ENCODE measurements around the gene MRPL18.
"Not testable (repeated sequence)": the region's sequence is repeated elsewhere in the genome, so short reads cannot be mapped to it uniquely, and the experiment has no call there.

The MRPL18 gene

GRCh38 chr6:159790149-159790955 is at the start of gene MRPL18:
MRPL18 (plus strand) TSS chr6:159790467; CDS start chr6:159790588, 121 bp downstream.
- in situ Hi-C loops (cut with MboI; ENCODE audit: low sequenced_read_pairs): no loop called here

- in situ Hi-C loops (cut with MboI; ENCODE audit: low sequenced_read_pairs): no loop called here
These were observed 48.1 kb upstream of the MRPL18 start for GRCh38 chr6:159742165-159742564.

- in situ Hi-C loops (cut with MboI; ENCODE audit: low sequenced_read_pairs): no loop called here
These were observed 45.2 kb upstream of the MRPL18 start for GRCh38 chr6:159745081-159745480.

GRCh38 chr6:159746759-159747158 is 43.5 kb upstream of the MRPL18 start:
- in situ Hi-C loops (cut with MboI; ENCODE audit: low sequenced_read_pairs): no loop called here

GRCh38 chr6:159748127-159748526 is 42.1 kb upstream of the MRPL18 start:
- in situ Hi-C loops (cut with MboI; ENCODE audit: low sequenced_read_pairs): not testable (repeated sequence)

GRCh38 chr6:159751448-159751847 is 38.8 kb upstream of the MRPL18 start:
- in situ Hi-C loops (cut with MboI; ENCODE audit: low sequenced_read_pairs): no loop called here

- in situ Hi-C loops (cut with MboI; ENCODE audit: low sequenced_read_pairs): no loop called here
These were observed 37.0 kb upstream of the MRPL18 start for GRCh38 chr6:159753081-159753872.

GRCh38 chr6:159754401-159754800 is 35.9 kb upstream of the MRPL18 start:
- in situ Hi-C loops (cut with MboI; ENCODE audit: low sequenced_read_pairs): no loop called here

- in situ Hi-C loops (cut with MboI; ENCODE audit: low sequenced_read_pairs): no loop called here
These were observed 35.0 kb upstream of the MRPL18 start for GRCh38 chr6:159754959-159755914.

- in situ Hi-C loops (cut with MboI; ENCODE audit: low sequenced_read_pairs): no loop called here
These were observed 33.8 kb upstream of the MRPL18 start for GRCh38 chr6:159756508-159756907.

- in situ Hi-C loops (cut with MboI; ENCODE audit: low sequenced_read_pairs): no loop called here
These were observed 32.0 kb upstream of the MRPL18 start for GRCh38 chr6:159758031-159759001.

GRCh38 chr6:159759645-159760044 is 30.6 kb upstream of the MRPL18 start:
- in situ Hi-C loops (cut with MboI; ENCODE audit: low sequenced_read_pairs): no loop called here

GRCh38 chr6:159760602-159761057 is 29.6 kb upstream of the MRPL18 start:
- in situ Hi-C loops (cut with MboI; ENCODE audit: low sequenced_read_pairs): no loop called here

GRCh38 chr6:159761129-159761872 is 29.0 kb upstream of the MRPL18 start:
- in situ Hi-C loops (cut with MboI; ENCODE audit: low sequenced_read_pairs): no loop called here

GRCh38 chr6:159761873-159762680 is 28.2 kb upstream of the MRPL18 start, which contains the start of gene ACAT2:
ACAT2 (plus strand) TSS chr6:159762045; CDS start chr6:159762088, 43 bp downstream.
- in situ Hi-C loops (cut with MboI; ENCODE audit: low sequenced_read_pairs): no loop called here

GRCh38 chr6:159762681-159763293 is 27.5 kb upstream of the MRPL18 start:
- in situ Hi-C loops (cut with MboI; ENCODE audit: low sequenced_read_pairs): no loop called here

- in situ Hi-C loops (cut with MboI; ENCODE audit: low sequenced_read_pairs): no loop called here
These were observed 23.4 kb upstream of the MRPL18 start for GRCh38 chr6:159766906-159767305.

- in situ Hi-C loops (cut with MboI; ENCODE audit: low sequenced_read_pairs): no loop called here
These were observed 20.8 kb upstream of the MRPL18 start for GRCh38 chr6:159769470-159769869.

Data from HL-60/S4 treated with phorbol 12-myristate 13-acetate at 8.2 ng/mL for 4 days and 3 days (cell line).